ENCODE measurements around the gene TMEM266. TPM values are rescaled to one million over a fixed set of nuclear protein-coding genes. Genes with fewer than 3 reads are reported as not detected.

Gene TMEM266
- total RNA-seq, 2 experiments from 2014 or later = 0.11 TPM; not detected in 1

- POLR2A ChIA-PET = no interaction called here
- peaks cover 30% of the 10 kb centered on the region for H3K4me1 Mint-ChIP-seq (ENCODE audit: low read depth)
- CTCF ChIA-PET = interaction anchor here (0.6 to 10.7 kb wide), 21 partner anchors 9 to 717 kb away, joined by 3 to 130 read pairs (median 4); partner anchors contain the start of gene TMEM266
- intact Hi-C loops (cut with micrococcal nuclease) = no loop called here
- H3K4me3 Mint-ChIP-seq = peak overlapping the region; percentile 19
- ATAC-seq (peak; percentile 9), DNase-seq (peak; percentile 18)
- no peaks in the 10 kb centered on the region for H3K36me3 Mint-ChIP-seq (ENCODE audit: low read depth)
- peak overlapping the region; percentile 25 for H3K27ac Mint-ChIP-seq
- peaks cover 15% of the 10 kb centered on the region for H3K27me3 Mint-ChIP-seq
- H3K9me3 Mint-ChIP-seq = no peaks in the 10 kb centered on the region
- no peak for TF ChIP-seq CTCF (IDR thresholded peaks at IDR 0.05)
Measured at GRCh38 chr15:76150513-76150912, 90.7 kb downstream of the TMEM266 start.

- intact Hi-C loops (cut with micrococcal nuclease) = no loop called here
- Mint-ChIP-seq H3K27me3 (peaks cover 9% of the 10 kb centered on the region), H3K4me1 (ENCODE audit: low read depth) (peaks cover 32% of the 10 kb centered on the region), H3K27ac (peak overlapping the region; percentile 25), H3K4me3 (no peak overlapping the region), H3K36me3 (ENCODE audit: low read depth) (no peaks in the 10 kb centered on the region), H3K9me3 (no peaks in the 10 kb centered on the region)
- DNase-seq (peak; percentile 93), ATAC-seq (peak; percentile 97)
- ChIA-PET POLR2A (no interaction called here), CTCF (interaction anchor here (1.0 to 10.7 kb wide), 18 partner anchors 8 to 349 kb away, joined by 3 to 130 read pairs (median 4); partner anchors contain the start of gene TMEM266)
- TF ChIP-seq CTCF (IDR thresholded peaks at IDR 0.05) = peak; percentile 83
Measured at GRCh38 chr15:76150971-76151598, 91.3 kb downstream of the TMEM266 start.

- no peak overlapping the region for H3K27ac Mint-ChIP-seq
- POLR2A ChIA-PET = no interaction called here
Measured at GRCh38 chr15:76151599-76151974, 91.8 kb downstream of the TMEM266 start.

GRCh38 chr15:76152197-76152596, 92.4 kb downstream of the TMEM266 start:
- ChIA-PET CTCF (interaction anchor here (1.3 to 10.7 kb wide), 6 partner anchors 13 to 92 kb away, joined by 3 to 130 read pairs (median 6); partner anchors contain the start of gene TMEM266), POLR2A (interaction anchor here (0.6 kb wide), 1 partner anchor 717 kb away, joined by 3 read pairs; no protein-coding TSS in a partner anchor)
- Mint-ChIP-seq H3K4me1 (ENCODE audit: low read depth) (peaks cover 32% of the 10 kb centered on the region), H3K36me3 (ENCODE audit: low read depth) (no peaks in the 10 kb centered on the region), H3K4me3 (no peak overlapping the region), H3K27ac (no peak overlapping the region), H3K27me3 (peaks cover 6% of the 10 kb centered on the region), H3K9me3 (no peaks in the 10 kb centered on the region)
- no peak for TF ChIP-seq CTCF (IDR thresholded peaks at IDR 0.05)
- DNase-seq (no peak), ATAC-seq (no peak)
- intact Hi-C loops (cut with micrococcal nuclease) = no loop called here

More at GRCh38 chr15:76151599-76151974, 91.8 kb downstream of the TMEM266 start:
- no peaks in the 10 kb centered on the region for H3K9me3 Mint-ChIP-seq
- ATAC-seq (no peak), DNase-seq (no peak)
- peaks cover 32% of the 10 kb centered on the region for H3K4me1 Mint-ChIP-seq (ENCODE audit: low read depth)
- CTCF ChIA-PET = interaction anchor here (1.6 to 10.7 kb wide), 7 partner anchors 8 to 92 kb away, joined by 3 to 130 read pairs (median 7); partner anchors contain the start of gene TMEM266
- H3K36me3 Mint-ChIP-seq (ENCODE audit: low read depth) = no peaks in the 10 kb centered on the region
- H3K4me3 Mint-ChIP-seq = no peak overlapping the region
- intact Hi-C loops (cut with micrococcal nuclease) = no loop called here
- TF ChIP-seq CTCF (IDR thresholded peaks at IDR 0.05) = no peak
- H3K27me3 Mint-ChIP-seq = peaks cover 6% of the 10 kb centered on the region
